Epithelial cell of esophagus (primary cell): ENCODE data around the gene CCDC83.

Experiments used
- DNase-seq: peaks from one replicate; pipeline ENCODE4 v3.0.0; 2010; ENCODE audit warnings: low read depth
- H3K4me3 ChIP-seq: 2 replicates; pipeline ENCODE4 v1.5.1; 2011; ENCODE audit warnings: mild to moderate bottlenecking, low read length, control low read depth
- TF ChIP-seq, protein P1 (sequence below): IDR thresholded peaks from 2 replicates; pipeline ENCODE4 v1.5.1; 2011; ENCODE audit warnings: low read depth, mild to moderate bottlenecking, low read length, control low read depth, inconsistent platforms; ENCODE audit not compliant: insufficient read depth; ENCODE audit errors: missing control alignments

Gene CCDC83

DNA sequence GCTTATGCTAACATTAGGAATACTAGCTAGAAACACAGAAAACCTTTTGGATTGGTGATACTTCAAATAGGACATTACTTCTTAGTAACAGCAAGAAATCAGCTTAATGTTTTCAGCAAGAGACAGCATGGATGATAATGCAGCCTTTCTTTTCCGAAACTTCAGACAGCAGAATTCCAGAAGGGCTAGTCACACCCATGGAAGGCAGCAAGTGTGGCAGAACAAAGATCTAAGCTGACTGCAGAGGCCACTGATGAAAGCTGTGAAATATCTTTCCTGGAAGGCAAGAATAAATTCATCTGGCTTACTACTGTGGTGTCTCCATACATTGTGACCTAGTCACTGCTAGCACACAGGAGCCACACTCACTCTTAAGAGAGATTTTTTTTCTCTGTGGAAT lies 100.3 kb downstream of the CCDC83 start:
- TF ChIP-seq, protein P1, sequence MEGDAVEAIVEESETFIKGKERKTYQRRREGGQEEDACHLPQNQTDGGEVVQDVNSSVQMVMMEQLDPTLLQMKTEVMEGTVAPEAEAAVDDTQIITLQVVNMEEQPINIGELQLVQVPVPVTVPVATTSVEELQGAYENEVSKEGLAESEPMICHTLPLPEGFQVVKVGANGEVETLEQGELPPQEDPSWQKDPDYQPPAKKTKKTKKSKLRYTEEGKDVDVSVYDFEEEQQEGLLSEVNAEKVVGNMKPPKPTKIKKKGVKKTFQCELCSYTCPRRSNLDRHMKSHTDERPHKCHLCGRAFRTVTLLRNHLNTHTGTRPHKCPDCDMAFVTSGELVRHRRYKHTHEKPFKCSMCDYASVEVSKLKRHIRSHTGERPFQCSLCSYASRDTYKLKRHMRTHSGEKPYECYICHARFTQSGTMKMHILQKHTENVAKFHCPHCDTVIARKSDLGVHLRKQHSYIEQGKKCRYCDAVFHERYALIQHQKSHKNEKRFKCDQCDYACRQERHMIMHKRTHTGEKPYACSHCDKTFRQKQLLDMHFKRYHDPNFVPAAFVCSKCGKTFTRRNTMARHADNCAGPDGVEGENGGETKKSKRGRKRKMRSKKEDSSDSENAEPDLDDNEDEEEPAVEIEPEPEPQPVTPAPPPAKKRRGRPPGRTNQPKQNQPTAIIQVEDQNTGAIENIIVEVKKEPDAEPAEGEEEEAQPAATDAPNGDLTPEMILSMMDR, result no peak
- H3K4me3 ChIP-seq, result no peak overlapping the region
- no peak for DNase-seq

DNA sequence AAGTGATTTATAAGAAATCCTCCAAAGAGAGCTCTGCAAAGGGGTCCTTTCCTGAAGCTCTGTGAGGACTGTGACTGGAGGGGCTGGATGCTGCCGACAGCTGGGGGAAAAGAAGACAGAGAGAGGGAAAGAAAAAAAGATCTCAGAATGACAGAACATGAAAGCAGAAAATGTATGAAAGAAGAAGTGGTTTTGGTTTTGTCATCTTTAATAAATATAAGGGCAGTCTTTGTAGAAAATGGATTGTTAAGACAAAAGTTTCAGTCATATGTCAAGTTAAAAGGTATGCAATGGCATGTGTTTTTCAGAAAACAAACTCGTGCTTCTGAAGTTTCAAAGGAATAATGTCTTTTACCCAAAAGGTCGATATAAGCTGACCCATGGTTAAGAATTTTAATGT lies 105.5 kb downstream of the CCDC83 start:
- TF ChIP-seq, protein P1, result no peak
- DNase-seq, result no peak

DNA sequence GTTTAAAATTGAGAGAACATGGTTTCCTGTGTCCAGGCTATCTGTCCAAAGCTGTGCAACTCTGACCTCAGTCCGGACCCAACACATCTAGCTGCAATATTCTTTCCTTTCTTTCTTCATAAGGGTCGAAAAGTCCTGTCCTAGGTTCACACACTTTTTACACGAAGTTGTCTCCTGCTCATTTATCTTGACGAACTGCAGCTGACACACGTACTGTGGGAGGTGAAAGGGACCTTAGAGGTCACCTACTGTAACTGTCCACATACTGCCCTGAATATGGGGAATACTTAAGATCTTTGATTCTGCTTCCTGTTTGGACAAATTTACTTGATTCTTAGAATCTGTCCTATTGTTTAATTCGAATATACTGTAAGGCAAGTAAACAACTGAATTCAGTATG lies 105.9 kb downstream of the CCDC83 start:
- no peak for DNase-seq
- TF ChIP-seq, protein P1, result no peak
- no peak overlapping the region for H3K4me3 ChIP-seq

More for the DNA sequence above, 105.5 kb downstream of the CCDC83 start:
- no peak overlapping the region for H3K4me3 ChIP-seq

DNA sequence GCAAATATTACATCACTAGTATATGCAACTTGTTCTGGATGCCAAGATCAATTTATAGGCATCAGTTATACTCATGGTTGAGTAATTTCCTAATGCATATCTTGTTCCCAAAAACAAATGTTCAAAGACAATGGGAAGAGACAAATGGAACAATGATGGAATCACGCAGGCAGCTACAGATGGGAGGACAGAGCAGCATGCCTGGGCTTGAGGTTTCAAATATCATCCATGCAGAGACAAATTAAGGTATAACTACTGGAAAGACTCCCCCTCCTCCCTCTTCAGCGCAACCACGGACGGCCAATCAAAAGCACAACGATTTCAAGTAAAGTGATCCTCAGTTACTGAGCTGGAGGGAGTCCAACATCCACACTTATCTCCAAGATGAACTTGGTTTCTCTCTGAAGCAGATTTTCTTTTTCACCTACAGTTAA lies 106.8 kb downstream of the CCDC83 start:
- TF ChIP-seq, protein P1, result no peak
- peak; percentile 90 for DNase-seq
- H3K4me3 ChIP-seq, result no peak overlapping the region

DNA sequence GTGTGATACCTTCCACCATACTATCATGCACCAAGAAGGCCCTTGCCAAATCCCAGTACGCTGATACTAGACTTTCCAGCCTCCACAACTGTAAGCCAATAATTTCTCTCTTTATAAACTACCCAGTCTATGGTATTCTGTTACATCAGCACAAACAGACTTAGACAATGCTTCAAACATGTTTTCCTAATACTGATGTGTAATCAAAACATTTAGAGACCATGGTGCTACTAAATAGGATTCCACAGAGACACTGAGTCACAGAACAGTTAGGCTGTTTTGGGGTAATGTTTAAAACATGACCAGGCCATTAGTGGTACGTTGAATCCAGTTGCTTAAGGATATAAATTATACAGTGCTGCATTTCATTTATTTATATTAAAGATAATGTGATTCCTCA lies 110.0 kb downstream of the CCDC83 start:
- H3K4me3 ChIP-seq, result no peak overlapping the region
- TF ChIP-seq, protein P1, result no peak
- DNase-seq, result no peak

DNA sequence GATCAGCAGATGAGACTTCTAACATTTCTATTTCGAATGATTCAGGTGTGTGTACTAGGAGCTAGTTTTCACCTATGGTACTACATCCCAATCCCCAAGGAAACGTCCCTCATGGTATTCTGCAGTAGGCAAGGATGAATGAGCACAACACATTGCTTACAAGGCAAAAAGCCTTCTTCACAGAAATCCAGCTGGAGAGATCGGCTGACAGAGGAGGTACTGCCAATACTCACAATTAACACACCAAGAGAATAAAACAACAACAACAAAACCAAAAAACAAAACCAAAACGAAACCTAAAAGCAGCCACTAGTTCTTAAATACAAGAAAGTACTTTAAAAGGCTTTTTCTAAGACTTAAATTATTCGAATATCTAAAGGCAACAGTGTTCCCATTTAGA lies 112.3 kb downstream of the CCDC83 start:
- no peak overlapping the region for H3K4me3 ChIP-seq
- TF ChIP-seq, protein P1, result no peak
- DNase-seq, result no peak
